ENCODE measurements around the gene SCN5A. TPM values are rescaled to one million over a fixed set of nuclear protein-coding genes. Genes with fewer than 3 reads are reported as not detected.

Gene SCN5A
- polyA plus RNA-seq, 1 of the 3 experiments (the other 2 are of a cell fraction), result 0.18 TPM

DNA sequence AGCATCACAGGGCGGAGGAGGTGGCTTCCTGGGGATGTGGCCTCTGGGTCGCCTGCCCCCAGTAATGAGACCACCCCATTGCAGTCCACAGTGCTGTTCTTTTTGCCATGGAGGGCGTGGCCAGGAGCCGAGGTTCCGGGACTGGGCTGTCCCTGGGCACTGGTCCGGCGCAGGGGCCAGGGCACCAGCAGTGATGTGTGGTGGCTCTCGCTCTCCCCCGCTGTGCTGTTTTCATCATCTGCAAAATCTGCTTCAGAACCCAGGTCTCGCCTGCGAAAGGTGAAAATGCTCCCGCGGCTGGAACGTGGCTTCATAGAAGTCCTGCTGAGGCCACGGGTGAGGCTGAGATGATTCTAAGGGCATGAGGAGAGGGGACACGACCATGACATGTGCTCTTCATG lies 45.8 kb downstream of the SCN5A start:
- 72% methylated on average over 11 of the region's 16 CpGs for WGBS (ENCODE audit: low lambda C conversion rate)
- no peak overlapping the region for H3K27ac ChIP-seq (ENCODE audit: low read depth in 2 of 2, low read length in 1 of 2)
- H3K4me2 ChIP-seq, result no peak overlapping the region
- no peaks in the 10 kb centered on the region for H3K36me3 ChIP-seq (replicated peaks in 1 of 2; ENCODE audit: control insufficient read depth in 1 of 2, insufficient read depth in 2 of 2, low read length in 1 of 2)
- peaks cover 0 to 15% of the 10 kb centered on the region in 2 experiments; a peak in 1 of 4 replicates for H3K4me1 ChIP-seq (ENCODE audit: control insufficient read depth in 1 of 2, insufficient read depth in 2 of 2, low read depth in 1 of 2, low read length in 1 of 2)
- no peak for DNase-seq
- H3K9me2 ChIP-seq, result no peaks in the 10 kb centered on the region
- no peak for TF ChIP-seq TEAD4 (IDR thresholded peaks at IDR 0.05; ENCODE audit: borderline replicate concordance, insufficient read depth)
- no peak for TF ChIP-seq NRF1 (IDR thresholded peaks at IDR 0.05; ENCODE audit: low read depth, low read length)
- no peak for TF ChIP-seq SIN3A (IDR thresholded peaks at IDR 0.05; ENCODE audit: borderline replicate concordance, low read depth, low read length)
- TF ChIP-seq CHD2 (IDR thresholded peaks at IDR 0.05; ENCODE audit: low read length, partially characterized antibody), result no peak
- no peak for TF ChIP-seq RAD21 (IDR thresholded peaks at IDR 0.05; ENCODE audit: low read length)
- no peak overlapping the region for H2AFZ ChIP-seq (ENCODE audit: low read depth)
- ChIA-PET CTCF (interaction anchor here (0.6 to 2.7 kb wide), 3 partner anchors 44 to 712 kb away, joined by 3 to 20 read pairs (median 4); no protein-coding TSS in a partner anchor), POLR2A (no interaction called here)
- H3K79me2 ChIP-seq (ENCODE audit: insufficient read depth), result no peaks in the 10 kb centered on the region
- H3F3A ChIP-seq (replicated peaks; ENCODE audit: insufficient read depth), result no peaks in the 10 kb centered on the region
- no peaks in the 10 kb centered on the region for H4K20me1 ChIP-seq (ENCODE audit: insufficient read depth)
- H3K27me3 ChIP-seq (ENCODE audit: insufficient read depth), result no peaks in the 10 kb centered on the region
- H3K4me3 ChIP-seq (ENCODE audit: low read depth in 2 of 2, low read length in 1 of 2), result no peak overlapping the region
- H3K9ac ChIP-seq, result no peak overlapping the region
- no peaks in the 10 kb centered on the region for H3K9me3 ChIP-seq

DNA sequence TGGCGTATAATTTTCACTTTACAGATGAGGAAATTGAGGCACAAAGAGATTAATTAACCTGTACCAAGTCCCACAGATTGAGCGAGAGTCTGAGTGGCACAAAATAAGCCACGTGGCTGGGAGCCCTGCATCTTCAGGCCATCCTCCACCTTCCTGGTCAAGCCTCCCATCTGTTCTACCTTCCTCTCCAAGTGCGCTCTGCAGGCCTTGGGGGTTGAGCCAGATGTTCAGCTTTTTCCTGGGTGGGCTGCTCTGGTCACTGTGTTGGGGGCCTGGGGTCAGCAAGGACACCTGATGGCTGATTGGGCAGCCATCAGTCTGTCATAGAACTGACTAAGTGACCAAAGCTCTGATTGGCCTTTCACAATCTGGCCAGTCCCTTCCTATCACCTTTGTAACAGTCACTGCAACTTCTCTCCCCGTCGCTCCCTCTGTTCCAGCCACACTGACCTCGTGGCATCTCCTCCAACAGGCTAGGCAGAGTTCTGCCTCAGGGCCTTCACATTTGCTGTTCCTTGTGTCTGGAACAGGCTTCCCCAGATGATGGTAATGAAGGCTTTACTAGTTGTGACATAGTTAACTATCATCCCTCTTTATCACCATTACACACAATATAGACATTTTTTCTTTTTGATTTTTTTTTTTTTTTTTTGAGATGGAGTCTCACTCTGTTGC lies 46.8 kb downstream of the SCN5A start:
- DNase-seq, result no peak
- CTCF ChIA-PET, result interaction anchor here (0.6 kb wide), 1 partner anchor 711 kb away, joined by 3 read pairs; no protein-coding TSS in a partner anchor
- H3K4me2 ChIP-seq, result no peak overlapping the region
- no peak for TF ChIP-seq EP300 (IDR thresholded peaks at IDR 0.05; ENCODE audit: borderline replicate concordance in 1 of 2, low read depth in 1 of 2, low read length in 1 of 2)
- no peak for TF ChIP-seq RCOR1 (IDR thresholded peaks at IDR 0.05; ENCODE audit: low read length)
- no peak for TF ChIP-seq TAF1 (IDR thresholded peaks at IDR 0.05; ENCODE audit: borderline replicate concordance, low read depth, low read length)
- no peak for TF ChIP-seq NFIC (IDR thresholded peaks at IDR 0.05; ENCODE audit: borderline replicate concordance)
- TF ChIP-seq PBX3 (IDR thresholded peaks at IDR 0.05), result no peak
- TF ChIP-seq RFX5 (IDR thresholded peaks at IDR 0.05; ENCODE audit: low read length), result no peak
- TF ChIP-seq CHD2 (IDR thresholded peaks at IDR 0.05; ENCODE audit: low read length, partially characterized antibody), result no peak
- no peak for TF ChIP-seq GABPA (IDR thresholded peaks at IDR 0.05; ENCODE audit: low read depth)
- no peak for TF ChIP-seq SMC3 (IDR thresholded peaks at IDR 0.05; ENCODE audit: low read depth, low read length)
- no peak for TF ChIP-seq CTCF (IDR thresholded peaks at IDR 0.05)
- TF ChIP-seq USF2 (IDR thresholded peaks at IDR 0.05; ENCODE audit: borderline replicate concordance, low read depth, low read length), result no peak
- no peaks in the 10 kb centered on the region for H3F3A ChIP-seq (replicated peaks; ENCODE audit: insufficient read depth)
- H3K9ac ChIP-seq, result no peak overlapping the region
- H3K79me2 ChIP-seq (ENCODE audit: insufficient read depth), result no peaks in the 10 kb centered on the region
- H3K27me3 ChIP-seq (ENCODE audit: insufficient read depth), result no peaks in the 10 kb centered on the region
- H3K9me3 ChIP-seq, result no peaks in the 10 kb centered on the region
- no peaks in the 10 kb centered on the region for H3K36me3 ChIP-seq (replicated peaks in 1 of 2; ENCODE audit: control insufficient read depth in 1 of 2, insufficient read depth in 2 of 2, low read length in 1 of 2)
- peak overlapping the region in 1 of 2 experiments; percentile 64; a peak in 2 of 4 replicates for H3K27ac ChIP-seq (ENCODE audit: low read depth in 2 of 2, low read length in 1 of 2)
- no peak overlapping the region for H3K4me3 ChIP-seq (ENCODE audit: low read depth in 2 of 2, low read length in 1 of 2)
- no peaks in the 10 kb centered on the region for H3K9me2 ChIP-seq
- H3K4me1 ChIP-seq (ENCODE audit: control insufficient read depth in 1 of 2, insufficient read depth in 2 of 2, low read depth in 1 of 2, low read length in 1 of 2), result peaks cover 0 to 15% of the 10 kb centered on the region in 2 experiments; a peak in 1 of 4 replicates
- 61% methylated on average over 7 of the region's 7 CpGs for WGBS (ENCODE audit: low lambda C conversion rate)
- H2AFZ ChIP-seq (ENCODE audit: low read depth), result no peak overlapping the region
- POLR2A ChIA-PET, result no interaction called here
- no peaks in the 10 kb centered on the region for H4K20me1 ChIP-seq (ENCODE audit: insufficient read depth)

All from SK-N-SH (cell line).